ENCODE data around the gene SSR4. TPM values are rescaled to one million over a fixed set of nuclear protein-coding genes. Genes with fewer than 3 reads are reported as not detected.
A peak's percentile ranks its signal among the peaks of the same experiment; 100 is the strongest.

SSR4 gene
- total and polyA plus RNA-seq, 4 donors = 182 to 633 (median 292) TPM

- peak; percentile 40 to 66 for DNase-seq
- H3K9me3 ChIP-seq (ENCODE audit: control insufficient read depth, low read length) = no peaks in the 10 kb centered on the region
- no peak overlapping the region for H3K27ac ChIP-seq (ENCODE audit: low read depth in 1 of 2, low read length in 2 of 2)
- H3K4me1 ChIP-seq (ENCODE audit: control insufficient read depth in 1 of 2, insufficient read depth in 2 of 2, low read length in 2 of 2) = no peaks in the 10 kb centered on the region
- no peaks in the 10 kb centered on the region for H3K27me3 ChIP-seq (ENCODE audit: control insufficient read depth in 1 of 2, insufficient read depth in 2 of 2, low read length in 1 of 2)
- intact Hi-C loops (cut with DNase I) = no loop called here
- no peaks in the 10 kb centered on the region for H3K36me3 ChIP-seq (ENCODE audit: control insufficient read depth in 1 of 2, insufficient read depth in 2 of 2, low read length in 1 of 2)
- ATAC-seq (ENCODE audit: low FRiP score) = no peak
- 95% methylated on average over 23 of the region's 23 CpGs for WGBS, 2 donors
- no peak overlapping the region for H3K4me3 ChIP-seq (ENCODE audit: low read length in 2 of 2)
Measured at GRCh38 chrX:153773218-153773611, 21.3 kb upstream of the SSR4 start.

- intact Hi-C loops (cut with DNase I) = no loop called here
- Histone ChIP-seq H3K9me3 (ENCODE audit: control insufficient read depth, low read length) (no peaks in the 10 kb centered on the region), H3K27ac (ENCODE audit: low read depth in 1 of 2, low read length in 2 of 2) (no peak overlapping the region), H3K27me3 (ENCODE audit: control insufficient read depth in 1 of 2, insufficient read depth in 2 of 2, low read length in 1 of 2) (no peaks in the 10 kb centered on the region), H3K36me3 (ENCODE audit: control insufficient read depth in 1 of 2, insufficient read depth in 2 of 2, low read length in 1 of 2) (no peaks in the 10 kb centered on the region), H3K4me3 (ENCODE audit: low read length in 2 of 2) (no peak overlapping the region), H3K4me1 (ENCODE audit: control insufficient read depth in 1 of 2, insufficient read depth in 2 of 2, low read length in 2 of 2) (no peaks in the 10 kb centered on the region)
- WGBS, 2 donors = 94 to 96% methylated on average over 43 to 48 of the region's 48 CpGs
- no peak for ATAC-seq (ENCODE audit: low FRiP score)
- peak; percentile 42 to 75 for DNase-seq
Measured at GRCh38 chrX:153773741-153774575, 20.5 kb upstream of the SSR4 start.

- H3K27me3 ChIP-seq (ENCODE audit: control insufficient read depth in 1 of 2, insufficient read depth in 2 of 2, low read length in 1 of 2) = no peaks in the 10 kb centered on the region
- ATAC-seq (ENCODE audit: low FRiP score) (no peak), DNase-seq (peak in 1 of 2 donors; percentile 18)
- H3K36me3 ChIP-seq (ENCODE audit: control insufficient read depth in 1 of 2, insufficient read depth in 2 of 2, low read length in 1 of 2) = no peaks in the 10 kb centered on the region
- H3K4me3 ChIP-seq (ENCODE audit: low read length in 2 of 2) = no peak overlapping the region
- H3K4me1 ChIP-seq (ENCODE audit: control insufficient read depth in 1 of 2, insufficient read depth in 2 of 2, low read length in 2 of 2) = no peaks in the 10 kb centered on the region
- WGBS, 2 donors = 94% methylated on average over 37 of the region's 37 CpGs
- intact Hi-C loops (cut with DNase I) = no loop called here
- H3K9me3 ChIP-seq (ENCODE audit: control insufficient read depth, low read length) = no peaks in the 10 kb centered on the region
- H3K27ac ChIP-seq (ENCODE audit: low read depth in 1 of 2, low read length in 2 of 2) = no peak overlapping the region
Measured at GRCh38 chrX:153774576-153775292, 19.7 kb upstream of the SSR4 start.

GRCh38 chrX:153775293-153776119 lies 19.0 kb upstream of the SSR4 start:
- WGBS, 2 donors = 93% methylated on average over 42 of the region's 42 CpGs
- Histone ChIP-seq H3K4me3 (ENCODE audit: low read length in 2 of 2) (no peak overlapping the region), H3K27ac (ENCODE audit: low read depth in 1 of 2, low read length in 2 of 2) (no peak overlapping the region), H3K36me3 (ENCODE audit: control insufficient read depth in 1 of 2, insufficient read depth in 2 of 2, low read length in 1 of 2) (no peaks in the 10 kb centered on the region), H3K27me3 (ENCODE audit: control insufficient read depth in 1 of 2, insufficient read depth in 2 of 2, low read length in 1 of 2) (no peaks in the 10 kb centered on the region), H3K9me3 (ENCODE audit: control insufficient read depth, low read length) (no peaks in the 10 kb centered on the region), H3K4me1 (ENCODE audit: control insufficient read depth in 1 of 2, insufficient read depth in 2 of 2, low read length in 2 of 2) (no peaks in the 10 kb centered on the region)
- ATAC-seq (ENCODE audit: low FRiP score) = no peak
- DNase-seq = peak in 1 of 2 donors; percentile 45
- intact Hi-C loops (cut with DNase I) = no loop called here

- no peaks in the 10 kb centered on the region for H3K36me3 ChIP-seq (ENCODE audit: control insufficient read depth in 1 of 2, insufficient read depth in 2 of 2, low read length in 1 of 2)
- intact Hi-C loops (cut with DNase I) = no loop called here
- DNase-seq = no peak
- H3K4me3 ChIP-seq (ENCODE audit: low read length in 2 of 2) = no peak overlapping the region
- H3K27me3 ChIP-seq (ENCODE audit: control insufficient read depth in 1 of 2, insufficient read depth in 2 of 2, low read length in 1 of 2) = no peaks in the 10 kb centered on the region
- WGBS, 2 donors = 81 to 82% methylated on average over 20 of the region's 20 CpGs
- no peaks in the 10 kb centered on the region for H3K9me3 ChIP-seq (ENCODE audit: control insufficient read depth, low read length)
- ATAC-seq (ENCODE audit: low FRiP score) = no peak
- H3K4me1 ChIP-seq (ENCODE audit: control insufficient read depth in 1 of 2, insufficient read depth in 2 of 2, low read length in 2 of 2) = no peaks in the 10 kb centered on the region
- H3K27ac ChIP-seq (ENCODE audit: low read depth in 1 of 2, low read length in 2 of 2) = no peak overlapping the region
Measured at GRCh38 chrX:153776120-153776599, 18.3 kb upstream of the SSR4 start.

GRCh38 chrX:153776611-153777045 lies 17.8 kb upstream of the SSR4 start:
- no peak for ATAC-seq (ENCODE audit: low FRiP score)
- Histone ChIP-seq H3K27me3 (ENCODE audit: control insufficient read depth in 1 of 2, insufficient read depth in 2 of 2, low read length in 1 of 2) (no peaks in the 10 kb centered on the region), H3K36me3 (ENCODE audit: control insufficient read depth in 1 of 2, insufficient read depth in 2 of 2, low read length in 1 of 2) (no peaks in the 10 kb centered on the region), H3K27ac (ENCODE audit: low read depth in 1 of 2, low read length in 2 of 2) (no peak overlapping the region), H3K4me1 (ENCODE audit: control insufficient read depth in 1 of 2, insufficient read depth in 2 of 2, low read length in 2 of 2) (no peaks in the 10 kb centered on the region), H3K9me3 (ENCODE audit: control insufficient read depth, low read length) (no peaks in the 10 kb centered on the region), H3K4me3 (ENCODE audit: low read length in 2 of 2) (no peak overlapping the region)
- no peak for DNase-seq
- WGBS, 2 donors = 83 to 87% methylated on average over 7 to 14 of the region's 22 CpGs
- intact Hi-C loops (cut with DNase I) = no loop called here

- intact Hi-C loops (cut with DNase I) = no loop called here
- DNase-seq = no peak
- Histone ChIP-seq H3K4me3 (ENCODE audit: low read length in 2 of 2) (no peak overlapping the region), H3K36me3 (ENCODE audit: control insufficient read depth in 1 of 2, insufficient read depth in 2 of 2, low read length in 1 of 2) (no peaks in the 10 kb centered on the region), H3K27me3 (ENCODE audit: control insufficient read depth in 1 of 2, insufficient read depth in 2 of 2, low read length in 1 of 2) (no peaks in the 10 kb centered on the region), H3K4me1 (ENCODE audit: control insufficient read depth in 1 of 2, insufficient read depth in 2 of 2, low read length in 2 of 2) (no peaks in the 10 kb centered on the region), H3K27ac (ENCODE audit: low read depth in 1 of 2, low read length in 2 of 2) (no peak overlapping the region), H3K9me3 (ENCODE audit: control insufficient read depth, low read length) (no peaks in the 10 kb centered on the region)
- 87 to 92% methylated on average over 34 of the region's 34 CpGs for WGBS, 2 donors
- no peak for ATAC-seq (ENCODE audit: low FRiP score)
Measured at GRCh38 chrX:153777261-153778090, 17.0 kb upstream of the SSR4 start.

- Histone ChIP-seq H3K27me3 (ENCODE audit: control insufficient read depth in 1 of 2, insufficient read depth in 2 of 2, low read length in 1 of 2) (no peaks in the 10 kb centered on the region), H3K4me3 (ENCODE audit: low read length in 2 of 2) (no peak overlapping the region), H3K27ac (ENCODE audit: low read depth in 1 of 2, low read length in 2 of 2) (no peak overlapping the region), H3K36me3 (ENCODE audit: control insufficient read depth in 1 of 2, insufficient read depth in 2 of 2, low read length in 1 of 2) (no peaks in the 10 kb centered on the region), H3K4me1 (ENCODE audit: control insufficient read depth in 1 of 2, insufficient read depth in 2 of 2, low read length in 2 of 2) (no peaks in the 10 kb centered on the region), H3K9me3 (ENCODE audit: control insufficient read depth, low read length) (no peaks in the 10 kb centered on the region)
- ATAC-seq (ENCODE audit: low FRiP score) (no peak), DNase-seq (peak in 1 of 2 donors; percentile 37)
- intact Hi-C loops (cut with DNase I) = no loop called here
- WGBS, 2 donors = 64 to 76% methylated on average over 17 of the region's 17 CpGs
Measured at GRCh38 chrX:153778181-153778580, 16.3 kb upstream of the SSR4 start.

All from aorta (tissue), 5 donors.